Iris pigment epithelial cell (primary cell): ENCODE data around the gene HDLBP.
"Not testable (repeated sequence)": the region's sequence is repeated elsewhere in the genome, so short reads cannot be mapped to it uniquely, and the experiment has no call there.

ENCODE experiments used
- DNase-seq: peaks from one replicate; pipeline ENCODE4 v3.0.0-alpha.2; 2011; ENCODE audit warnings: low read depth

HDLBP gene

DNA sequence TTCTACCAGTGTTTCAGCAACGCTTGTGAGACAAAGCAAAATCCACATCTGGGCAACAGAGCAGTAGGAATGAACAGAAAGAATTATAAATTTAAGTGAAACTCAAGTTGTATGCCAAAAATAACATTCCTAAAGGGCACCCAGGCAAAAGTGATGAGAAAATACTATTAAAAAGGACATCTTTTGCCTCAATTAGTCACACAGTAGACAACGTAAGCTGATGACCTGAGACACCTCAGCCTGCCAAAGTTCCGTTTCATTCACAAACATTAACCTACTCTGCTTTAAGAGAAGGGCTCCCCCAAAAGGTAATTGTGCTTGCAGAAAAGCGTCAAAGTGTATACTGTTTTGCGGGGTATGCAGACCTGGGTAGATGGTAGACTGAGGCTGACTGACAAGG, 7.2 kb downstream of the HDLBP start:
- DNase-seq, result peak; percentile 38

DNA sequence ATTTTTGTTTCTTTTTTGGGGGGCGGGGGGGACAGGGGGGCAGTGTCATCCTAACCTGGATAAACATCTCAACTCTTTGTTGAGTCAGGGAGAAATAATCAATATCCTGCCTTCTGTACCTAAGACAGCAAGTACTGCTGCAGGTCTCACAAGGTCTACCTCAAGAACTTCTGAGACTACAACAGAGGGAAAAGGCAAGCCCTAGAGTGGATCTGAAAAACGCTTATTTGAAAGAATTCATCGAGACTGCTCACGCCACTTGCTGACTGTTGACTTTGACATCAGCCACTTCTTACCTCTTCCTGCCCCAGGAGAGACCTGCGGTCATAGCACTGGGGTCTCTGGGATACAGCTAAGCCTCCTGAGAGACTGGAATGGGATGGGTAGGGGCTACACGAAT, 8.4 kb downstream of the HDLBP start:
- no peak for DNase-seq

DNA sequence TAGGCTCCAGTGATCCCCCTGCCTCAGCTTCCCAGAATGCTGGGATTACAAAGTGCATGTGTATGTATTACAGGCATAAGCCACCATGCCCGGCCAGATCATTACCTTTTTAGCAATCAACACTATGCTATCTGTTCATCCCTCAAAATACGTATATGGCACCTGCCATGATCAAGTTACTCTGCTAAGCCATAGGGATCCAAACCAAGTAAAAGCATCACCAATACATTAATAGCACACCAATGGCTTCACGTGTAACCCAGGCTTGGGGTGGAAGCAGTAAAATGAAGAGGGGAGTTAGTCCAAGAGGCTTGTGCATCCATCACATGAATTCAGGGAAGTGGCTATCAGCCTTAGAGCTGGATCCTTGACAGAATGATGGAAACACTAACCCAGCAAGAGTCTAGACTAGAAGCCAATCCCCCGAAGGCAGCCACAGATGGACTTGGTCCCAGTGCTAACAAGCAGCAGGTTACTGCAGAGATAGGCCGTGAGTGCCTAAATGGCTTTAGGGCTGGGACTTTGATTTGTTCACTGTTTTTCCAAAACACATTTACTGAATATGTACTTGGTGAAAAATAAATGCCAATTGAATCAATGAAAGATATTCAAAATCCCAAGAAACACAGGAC, 11.3 kb downstream of the HDLBP start:
- DNase-seq, result no peak

DNA sequence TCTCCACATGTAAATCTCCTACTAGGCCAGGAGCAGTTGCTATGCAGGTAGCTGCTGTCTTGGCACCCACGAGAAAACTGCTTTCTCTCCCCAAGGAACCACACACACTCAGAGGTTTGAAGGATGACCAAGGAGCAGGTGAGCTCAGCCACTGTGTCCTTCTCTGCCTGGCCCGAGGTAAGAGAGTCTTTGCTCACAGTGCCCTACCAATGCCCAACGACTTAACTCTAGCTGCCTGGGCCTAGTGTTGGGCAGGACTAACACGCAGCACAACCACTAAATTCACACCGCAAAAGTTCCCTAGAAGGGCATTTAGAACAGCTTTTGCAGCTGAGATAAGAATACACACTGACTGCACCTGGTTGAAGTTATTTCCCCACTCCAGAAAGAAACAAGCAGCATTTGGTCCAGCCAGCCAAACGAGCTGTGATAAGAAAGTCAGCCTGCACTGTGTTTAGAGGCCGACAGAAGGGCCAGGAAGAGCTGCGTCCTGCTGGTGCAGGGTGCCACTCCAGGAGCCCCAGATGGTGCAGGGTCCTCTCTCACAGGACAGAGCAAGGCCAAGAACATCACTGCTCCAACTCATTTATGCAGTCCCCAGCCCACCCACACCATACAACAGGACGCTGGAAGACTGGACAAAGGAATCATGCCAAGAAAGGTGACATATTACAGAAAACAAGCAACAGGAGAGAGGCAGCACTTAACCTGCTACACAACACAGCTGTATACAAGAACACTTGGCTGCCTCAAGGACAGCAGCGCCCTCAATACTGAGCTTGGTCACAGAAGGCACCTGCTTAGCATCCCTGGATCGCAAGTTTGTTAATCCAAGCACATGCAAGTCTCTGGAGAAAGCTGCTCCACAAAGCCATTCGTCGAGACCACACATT, 12.5 kb downstream of the HDLBP start:
- no peak for DNase-seq

- DNase-seq, result no peak
These were observed 13.4 kb downstream of the HDLBP start for GRCh38 chr2:241302083-241302482.

DNA sequence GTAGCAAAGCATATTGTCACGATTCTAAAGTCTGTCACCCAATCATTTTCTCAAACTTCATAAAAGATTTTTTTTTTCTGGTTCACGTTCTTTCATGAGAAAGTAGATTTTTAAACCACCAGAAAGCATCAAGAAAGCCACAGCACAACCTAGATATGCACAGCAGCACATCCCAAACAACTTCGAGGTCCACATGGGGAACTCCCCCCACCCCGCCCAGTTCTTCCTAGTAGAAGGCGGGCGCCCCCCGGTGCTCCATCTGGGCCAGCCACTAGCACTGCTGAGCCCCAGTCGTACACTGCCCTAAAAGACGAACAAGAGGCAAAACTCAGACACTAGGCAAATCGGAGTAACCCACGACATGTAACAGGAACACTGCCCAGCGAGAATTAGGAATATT, 15.5 kb downstream of the HDLBP start:
- DNase-seq, result no peak

DNA sequence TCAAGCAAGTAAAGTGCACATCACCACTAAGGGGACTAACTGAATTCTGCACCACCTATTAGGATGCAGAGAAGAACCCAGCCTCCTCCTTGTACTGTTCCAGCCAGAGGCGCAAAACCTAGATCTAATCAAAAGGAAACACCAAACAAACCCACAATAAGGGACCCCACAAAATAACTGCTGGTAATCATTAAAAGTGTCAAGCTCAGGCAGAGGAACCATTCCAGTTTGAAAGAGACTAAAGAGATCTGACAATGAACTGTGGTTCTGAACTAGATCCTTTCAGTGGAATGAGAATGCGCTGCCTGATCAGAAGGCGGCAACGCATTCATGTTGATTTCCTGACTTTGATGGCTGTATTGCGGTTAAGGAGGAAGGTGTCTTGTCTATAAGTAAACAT, 16.8 kb downstream of the HDLBP start:
- no peak for DNase-seq

- DNase-seq, result no peak
These were observed 18.7 kb downstream of the HDLBP start for GRCh38 chr2:241296767-241297166.

GRCh38 chr2:241295326-241296095, 20.0 kb downstream of the HDLBP start:
- no peak for DNase-seq

DNA sequence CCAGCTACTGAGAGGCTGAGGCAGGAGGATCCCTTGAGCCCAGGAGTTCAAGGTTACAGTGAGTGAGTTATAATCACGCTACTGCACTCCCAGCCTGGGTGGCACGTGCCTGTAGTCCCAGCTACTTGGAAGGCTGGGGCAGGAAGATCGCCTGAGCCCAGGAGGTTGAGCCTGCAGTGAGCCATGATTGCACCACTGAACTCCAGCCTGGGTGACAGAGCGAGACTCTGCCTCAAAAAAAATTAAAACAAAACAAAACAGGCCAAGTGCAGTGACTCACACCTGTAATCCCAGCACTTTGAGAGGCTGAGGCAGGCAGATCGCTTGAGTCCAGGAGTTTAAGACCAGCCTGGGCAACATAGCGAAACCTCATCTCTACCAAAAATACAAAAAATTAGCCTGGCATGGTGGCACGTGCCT, 22.1 kb downstream of the HDLBP start:
- peak; percentile 60 for DNase-seq

- DNase-seq, result no peak
These were observed 23.5 kb downstream of the HDLBP start for GRCh38 chr2:241291977-241292376.

GRCh38 chr2:241291153-241291552, 24.3 kb downstream of the HDLBP start:
- no peak for DNase-seq

- no peak for DNase-seq
These were observed 25.9 kb downstream of the HDLBP start for GRCh38 chr2:241289597-241289996.

GRCh38 chr2:241289053-241289452, 26.4 kb downstream of the HDLBP start:
- DNase-seq, result no peak

DNA sequence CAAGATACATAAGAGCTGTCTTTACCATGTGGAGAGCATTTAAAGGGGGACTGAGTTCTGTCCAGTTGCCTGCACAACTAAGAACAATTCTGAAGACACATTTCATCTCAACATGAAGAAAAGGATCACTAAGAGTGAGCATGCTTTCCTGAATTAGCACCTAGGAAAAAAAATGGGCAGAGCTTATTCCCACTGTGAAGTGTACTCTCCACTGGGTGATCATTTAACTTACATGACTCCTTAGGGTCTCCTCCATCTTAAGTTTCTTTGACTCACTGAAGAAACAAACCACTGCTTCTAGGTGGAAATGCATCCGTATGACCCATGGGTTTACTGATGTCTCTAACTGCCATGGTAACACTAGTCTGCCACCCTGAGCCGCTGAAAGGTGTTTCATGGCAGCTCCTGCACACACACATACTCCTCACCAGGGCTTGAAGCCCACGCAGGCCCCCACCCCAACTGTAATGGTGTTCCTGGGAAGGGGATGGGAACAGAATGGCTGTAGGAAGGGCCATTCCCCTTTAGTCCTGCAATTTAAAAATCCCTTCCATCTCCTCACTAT, 27.1 kb downstream of the HDLBP start:
- DNase-seq, result no peak

GRCh38 chr2:241286348-241287090, 29.0 kb downstream of the HDLBP start:
- no peak for DNase-seq

GRCh38 chr2:241285596-241285995, 29.9 kb downstream of the HDLBP start:
- DNase-seq, result no peak

DNA sequence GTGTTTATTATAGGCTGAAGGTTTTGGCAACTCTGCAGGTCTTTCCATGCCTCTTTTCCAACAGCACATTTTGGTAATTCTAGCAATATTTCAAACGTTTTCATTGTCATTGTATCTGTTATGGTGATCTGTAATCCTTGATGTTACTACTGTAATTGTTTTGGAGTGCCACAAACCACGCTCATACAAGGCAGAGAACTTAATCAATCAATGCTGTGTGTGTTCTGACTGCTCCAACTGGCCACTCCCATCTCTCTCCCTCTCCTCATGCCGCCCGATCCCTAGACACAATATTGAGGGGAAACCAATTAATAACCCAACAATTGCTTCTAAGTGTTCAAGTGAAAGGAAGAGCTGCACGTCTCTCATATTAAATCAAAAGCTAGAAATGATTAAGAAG, 32.9 kb downstream of the HDLBP start:
- DNase-seq, result no peak

DNA sequence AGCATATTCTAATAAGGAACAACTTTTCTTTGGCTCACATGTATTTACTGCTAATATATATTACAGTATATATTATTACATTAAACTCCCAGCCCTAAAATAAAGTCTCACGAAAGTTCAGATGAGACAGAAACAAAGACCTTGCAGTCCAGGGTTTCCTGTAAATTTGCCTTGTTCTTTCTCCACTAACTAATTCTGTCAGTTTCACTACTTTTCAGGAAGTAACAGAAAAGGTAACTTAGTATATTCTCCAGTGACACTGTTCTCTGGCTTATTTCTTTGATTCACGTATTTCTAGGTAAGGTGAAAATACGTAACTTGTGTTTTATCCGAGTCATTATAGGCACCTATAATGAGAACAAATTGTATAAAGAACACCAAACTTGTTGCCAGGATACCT, 35.2 kb downstream of the HDLBP start:
- no peak for DNase-seq

DNA sequence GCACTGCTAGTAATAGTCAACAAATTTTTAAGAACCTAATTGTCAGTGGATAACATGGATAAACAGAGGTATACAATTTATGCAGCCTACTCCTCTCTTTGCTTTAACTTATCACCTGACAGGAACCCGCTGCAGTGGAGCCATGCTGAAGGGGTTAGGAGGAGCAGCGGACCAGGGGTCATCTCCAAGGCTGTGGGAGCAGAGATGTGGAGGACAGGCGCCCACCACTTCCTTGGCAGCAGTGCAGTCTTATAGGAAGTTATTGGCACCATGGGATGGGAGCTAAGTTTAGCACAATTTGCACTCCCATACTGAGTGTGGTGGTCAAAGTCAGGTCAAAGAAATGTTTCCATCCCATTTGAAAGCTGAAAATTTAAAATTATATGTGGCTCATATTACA, 35.6 kb downstream of the HDLBP start:
- DNase-seq, result no peak

- DNase-seq, result peak; percentile 44
These were observed 36.1 kb downstream of the HDLBP start for GRCh38 chr2:241279413-241279812.

- DNase-seq, result not testable (repeated sequence)
These were observed 37.2 kb downstream of the HDLBP start for GRCh38 chr2:241278306-241278705.
